ENCODE measurements around the gene RPL10. TPM values are rescaled to one million over a fixed set of nuclear protein-coding genes. Genes with fewer than 3 reads are reported as not detected.
"Not testable (repeated sequence)": the region's sequence is repeated elsewhere in the genome, so short reads cannot be mapped to it uniquely, and the experiment has no call there.

The RPL10 gene
- total and polyA plus RNA-seq, 2 experiments from 2014 or later, result 1,000 to 2,299 TPM

DNA sequence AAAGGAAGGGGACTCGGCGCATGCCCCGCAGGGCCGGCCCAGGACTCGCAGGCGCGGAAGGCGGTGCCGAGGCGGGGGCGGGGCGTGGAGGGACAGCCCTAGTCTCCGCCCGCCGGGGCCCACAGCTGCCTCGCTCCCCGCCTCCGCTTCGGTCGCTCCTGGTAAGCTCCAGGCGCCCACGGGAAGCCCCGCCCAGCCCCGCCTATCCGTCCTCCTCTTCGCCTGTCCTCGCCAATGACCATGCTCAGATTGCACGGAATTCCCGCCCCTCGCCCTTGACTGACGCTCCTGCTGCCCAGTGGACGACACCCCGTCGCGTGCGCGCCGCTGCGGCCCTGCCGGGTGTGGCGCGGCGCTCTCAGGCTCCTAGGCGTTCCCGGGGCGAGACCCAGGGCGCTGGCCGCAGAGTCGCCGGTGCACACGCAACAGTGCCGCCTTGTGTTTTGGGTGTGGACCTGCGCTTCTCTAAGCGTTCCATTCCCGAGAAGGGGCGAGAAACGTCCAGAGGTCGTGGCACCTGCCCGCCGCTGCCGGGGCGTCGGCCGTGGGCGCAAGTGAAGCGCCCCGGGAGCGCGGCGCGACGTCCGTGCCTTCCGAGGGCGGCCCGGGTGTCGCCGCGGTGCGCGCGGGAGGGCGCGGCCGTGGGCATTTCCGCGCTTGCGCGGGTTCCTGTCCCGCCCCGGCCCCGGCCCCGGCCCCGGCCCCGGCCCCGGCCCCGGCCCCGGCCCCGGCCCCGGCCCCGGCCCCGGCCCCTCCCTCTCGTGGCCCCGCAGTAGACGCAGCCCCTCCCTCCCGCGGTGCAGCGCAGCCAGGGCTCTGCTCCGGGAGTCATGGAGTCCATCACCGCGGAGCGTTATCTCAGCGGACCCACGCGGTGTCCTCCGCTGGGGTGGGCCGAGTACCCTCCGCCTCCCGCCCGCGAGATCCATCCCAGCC is 8.1 kb upstream of the RPL10 start:
- H3K9me3 ChIP-seq (ENCODE audit: low read depth); H3K36me3 ChIP-seq; H3K4me3 ChIP-seq; H3K27me3 ChIP-seq; DNase-seq (ENCODE audit: low read depth in 1 of 2, low spot score in 1 of 2); H3K4me1 ChIP-seq (ENCODE audit: low read depth); H3K27ac ChIP-seq: not testable (repeated sequence)

DNA sequence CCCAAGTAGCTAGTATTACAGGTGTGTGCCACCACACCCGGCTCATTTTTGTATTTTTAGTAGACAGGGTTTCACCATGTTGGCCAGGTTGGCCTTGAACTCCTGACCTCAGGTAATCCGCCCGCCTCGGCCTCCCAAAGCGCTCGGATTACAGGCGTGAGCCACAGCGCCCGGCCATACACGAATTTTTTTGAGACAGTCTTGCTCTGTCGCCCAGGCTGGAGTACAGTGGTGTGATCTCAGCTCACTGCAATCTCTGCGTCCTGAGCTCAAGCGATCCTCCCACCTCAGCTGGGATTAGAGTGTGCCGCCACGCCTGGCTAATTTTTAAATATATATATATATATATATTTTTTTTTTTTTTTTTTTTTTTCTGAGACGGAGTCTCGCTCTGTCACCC is 1.8 kb upstream of the RPL10 start:
- not testable (repeated sequence) for H3K27me3 ChIP-seq; DNase-seq (ENCODE audit: low read depth in 1 of 2, low spot score in 1 of 2); H3K4me3 ChIP-seq

DNA sequence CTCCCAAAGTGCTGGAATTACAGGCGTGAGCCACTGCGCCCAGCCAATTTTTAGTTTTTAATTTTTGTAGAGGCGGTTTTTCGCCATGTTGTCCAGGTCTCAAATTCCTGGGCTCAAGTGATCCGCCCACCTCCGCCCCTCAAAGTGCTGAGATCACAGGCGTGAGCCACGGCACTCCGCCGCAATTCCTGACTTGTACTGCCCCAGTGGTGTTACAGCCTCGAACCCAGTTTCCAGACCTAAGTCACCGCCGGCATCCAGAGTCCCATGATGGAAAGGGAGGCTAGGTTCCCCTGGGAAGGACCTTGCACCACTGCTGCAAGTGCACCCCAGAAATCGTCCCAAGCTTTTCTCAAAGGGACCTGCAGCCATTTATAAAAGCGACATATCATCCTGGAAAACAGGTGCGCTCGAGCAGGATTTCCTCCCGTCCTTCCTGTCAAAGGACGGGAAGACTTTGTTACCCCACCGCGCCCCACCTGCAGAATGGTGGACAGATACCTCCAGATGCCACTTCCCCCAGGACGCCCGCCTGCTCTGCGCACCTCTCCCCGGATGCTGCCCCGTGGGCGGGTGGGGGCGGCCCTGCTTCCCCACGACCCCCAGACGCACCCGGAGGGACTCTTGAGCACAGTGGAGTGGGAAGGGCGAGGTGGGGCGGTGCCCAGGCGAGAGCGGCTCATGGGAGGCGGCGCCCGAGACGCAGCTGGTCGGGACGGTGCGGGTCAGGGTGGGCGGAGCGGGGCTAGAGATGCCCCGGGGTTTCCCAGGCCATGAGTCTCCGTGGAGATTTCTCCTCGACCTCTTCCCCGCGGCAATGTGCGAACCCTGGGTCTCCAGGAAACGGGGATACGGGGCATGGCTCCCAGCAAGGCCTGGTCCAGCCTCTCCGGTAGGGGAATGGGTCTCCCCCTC is 947 bp upstream of the RPL10 start:
- H3K9me3 ChIP-seq (ENCODE audit: low read depth), result no peaks in the 10 kb centered on the region
- TF ChIP-seq, protein P1, sequence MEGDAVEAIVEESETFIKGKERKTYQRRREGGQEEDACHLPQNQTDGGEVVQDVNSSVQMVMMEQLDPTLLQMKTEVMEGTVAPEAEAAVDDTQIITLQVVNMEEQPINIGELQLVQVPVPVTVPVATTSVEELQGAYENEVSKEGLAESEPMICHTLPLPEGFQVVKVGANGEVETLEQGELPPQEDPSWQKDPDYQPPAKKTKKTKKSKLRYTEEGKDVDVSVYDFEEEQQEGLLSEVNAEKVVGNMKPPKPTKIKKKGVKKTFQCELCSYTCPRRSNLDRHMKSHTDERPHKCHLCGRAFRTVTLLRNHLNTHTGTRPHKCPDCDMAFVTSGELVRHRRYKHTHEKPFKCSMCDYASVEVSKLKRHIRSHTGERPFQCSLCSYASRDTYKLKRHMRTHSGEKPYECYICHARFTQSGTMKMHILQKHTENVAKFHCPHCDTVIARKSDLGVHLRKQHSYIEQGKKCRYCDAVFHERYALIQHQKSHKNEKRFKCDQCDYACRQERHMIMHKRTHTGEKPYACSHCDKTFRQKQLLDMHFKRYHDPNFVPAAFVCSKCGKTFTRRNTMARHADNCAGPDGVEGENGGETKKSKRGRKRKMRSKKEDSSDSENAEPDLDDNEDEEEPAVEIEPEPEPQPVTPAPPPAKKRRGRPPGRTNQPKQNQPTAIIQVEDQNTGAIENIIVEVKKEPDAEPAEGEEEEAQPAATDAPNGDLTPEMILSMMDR (IDR thresholded peaks at IDR 0.05; ENCODE audit: low read depth, low read length), result no peak
- no peaks in the 10 kb centered on the region for H3K27me3 ChIP-seq
- H3K27ac ChIP-seq, result peak overlapping the region; percentile 99
- H3K36me3 ChIP-seq, result peaks cover 12% of the 10 kb centered on the region
- H3K4me3 ChIP-seq, result peak overlapping the region; percentile 39
- H3K4me1 ChIP-seq (ENCODE audit: low read depth), result peaks cover 4% of the 10 kb centered on the region
- DNase-seq (ENCODE audit: low read depth in 1 of 2, low spot score in 1 of 2), result peak; percentile 52 to 70

More for the DNA sequence above, 1.8 kb upstream of the RPL10 start:
- H3K4me1 ChIP-seq (ENCODE audit: low read depth); H3K27ac ChIP-seq; H3K9me3 ChIP-seq (ENCODE audit: low read depth): not testable (repeated sequence)
- peaks cover 12% of the 10 kb centered on the region for H3K36me3 ChIP-seq

- H3K9me3 ChIP-seq (ENCODE audit: low read depth), result no peaks in the 10 kb centered on the region
- peak; percentile 74 to 87 for DNase-seq (ENCODE audit: low read depth in 1 of 2, low spot score in 1 of 2)
- no peaks in the 10 kb centered on the region for H3K27me3 ChIP-seq
- TF ChIP-seq, protein P1 (IDR thresholded peaks at IDR 0.05; ENCODE audit: low read depth, low read length), result peak; percentile 69
- peak overlapping the region; percentile 99 for H3K27ac ChIP-seq
- H3K36me3 ChIP-seq, result peaks cover 12% of the 10 kb centered on the region
- peaks cover 4% of the 10 kb centered on the region for H3K4me1 ChIP-seq (ENCODE audit: low read depth)
- H3K4me3 ChIP-seq, result peak overlapping the region; percentile 86
Measured at GRCh38 chrX:154398668-154399526, 720 bp downstream of the RPL10 start.

DNA sequence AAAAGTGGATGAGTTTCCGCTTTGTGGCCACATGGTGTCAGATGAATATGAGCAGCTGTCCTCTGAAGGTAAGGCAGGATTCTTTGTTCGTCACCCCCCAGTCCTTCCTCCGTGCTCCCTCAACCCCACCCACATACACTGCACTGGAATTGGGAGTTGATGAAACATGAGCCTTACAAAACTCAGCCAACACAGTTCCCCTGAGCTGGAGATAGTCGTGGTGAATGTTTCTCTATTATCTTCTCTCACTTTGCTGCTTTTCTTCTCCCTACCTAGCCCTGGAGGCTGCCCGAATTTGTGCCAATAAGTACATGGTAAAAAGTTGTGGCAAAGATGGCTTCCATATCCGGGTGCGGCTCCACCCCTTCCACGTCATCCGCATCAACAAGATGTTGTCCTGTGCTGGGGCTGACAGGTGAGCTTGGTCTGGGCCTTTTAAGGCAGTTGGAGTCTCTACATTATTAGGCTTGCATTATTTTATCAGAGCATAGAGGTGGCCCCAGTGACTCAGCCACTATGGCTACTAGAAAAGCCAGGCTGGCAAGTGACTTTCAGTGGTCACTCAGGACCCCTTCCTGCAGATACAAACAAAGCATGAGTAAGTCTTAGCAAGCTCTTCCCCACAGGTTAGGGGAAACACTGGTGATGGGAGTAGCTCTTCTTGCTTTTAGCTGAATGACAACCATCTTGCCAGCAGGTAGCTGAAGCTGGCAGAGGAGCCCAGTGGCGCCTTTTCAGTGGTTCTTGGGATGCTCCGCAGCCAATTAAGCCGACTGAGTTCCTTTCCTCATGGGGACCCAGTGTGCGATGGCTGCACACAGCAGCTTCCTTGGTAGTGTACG is 1.6 kb downstream of the RPL10 start:
- TF ChIP-seq, protein P1 (IDR thresholded peaks at IDR 0.05; ENCODE audit: low read depth, low read length), result no peak
- H3K36me3 ChIP-seq, result peaks cover 12% of the 10 kb centered on the region
- no peaks in the 10 kb centered on the region for H3K27me3 ChIP-seq
- peaks cover 4% of the 10 kb centered on the region for H3K4me1 ChIP-seq (ENCODE audit: low read depth)
- H3K4me3 ChIP-seq, result peak overlapping the region; percentile 86
- peak overlapping the region; percentile 99 for H3K27ac ChIP-seq
- DNase-seq (ENCODE audit: low read depth in 1 of 2, low spot score in 1 of 2), result peak in 1 of 2 donors; percentile 24
- no peaks in the 10 kb centered on the region for H3K9me3 ChIP-seq (ENCODE audit: low read depth)

DNA sequence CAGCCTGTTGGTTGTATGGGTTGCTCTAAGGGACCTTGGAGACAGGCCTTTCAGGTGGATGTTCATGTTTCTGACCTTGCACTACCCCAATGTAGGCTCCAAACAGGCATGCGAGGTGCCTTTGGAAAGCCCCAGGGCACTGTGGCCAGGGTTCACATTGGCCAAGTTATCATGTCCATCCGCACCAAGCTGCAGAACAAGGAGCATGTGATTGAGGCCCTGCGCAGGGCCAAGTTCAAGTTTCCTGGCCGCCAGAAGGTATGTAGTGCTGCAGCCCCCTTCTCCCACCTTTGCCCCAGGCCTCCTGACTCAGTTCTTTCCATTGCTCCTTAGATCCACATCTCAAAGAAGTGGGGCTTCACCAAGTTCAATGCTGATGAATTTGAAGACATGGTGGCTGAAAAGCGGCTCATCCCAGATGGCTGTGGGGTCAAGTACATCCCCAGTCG is 2.2 kb downstream of the RPL10 start:
- peaks cover 12% of the 10 kb centered on the region for H3K36me3 ChIP-seq
- H3K27me3 ChIP-seq; H3K4me3 ChIP-seq; H3K27ac ChIP-seq; H3K4me1 ChIP-seq (ENCODE audit: low read depth); H3K9me3 ChIP-seq (ENCODE audit: low read depth); DNase-seq (ENCODE audit: low read depth in 1 of 2, low spot score in 1 of 2): not testable (repeated sequence)

Measured in cardiac muscle cell (in vitro differentiated cells and primary cell).